ENCODE results near the gene CYS1. TPM values are rescaled to one million over a fixed set of nuclear protein-coding genes. Genes with fewer than 3 reads are reported as not detected.
"Not testable (repeated sequence)": the region's sequence is repeated elsewhere in the genome, so short reads cannot be mapped to it uniquely, and the experiment has no call there.

CYS1 gene
- total and polyA plus RNA-seq, 2 of the 8 experiments (the other 6 are each of a cell fraction or from before 2014, with no cell fraction given) = 0.09 to 0.13 TPM

- H3K27ac ChIP-seq (ENCODE audit: low read depth, low read length); FAIRE-seq; H3K4me3 ChIP-seq (ENCODE audit: extremely low read depth in 1 of 4, insufficient read depth in 2 of 4, low read depth in 3 of 4, low read length in 4 of 4); H2BK12ac ChIP-seq (ENCODE audit: low read depth, low read length); H3K27me3 ChIP-seq (replicated peaks in 1 of 4; ENCODE audit: control insufficient read depth in 3 of 4, extremely low read depth in 1 of 4, insufficient read depth in 3 of 4, low read length in 3 of 4); DNase-seq (ENCODE audit: low read depth in 1 of 2, low spot score in 2 of 2); H3K79me2 ChIP-seq (ENCODE audit: control insufficient read depth in 1 of 2, insufficient read depth in 2 of 2, low read length in 2 of 2); H3K23ac ChIP-seq (ENCODE audit: insufficient read length); H2AK5ac ChIP-seq (ENCODE audit: low read depth, low read length); H3K9me3 ChIP-seq (ENCODE audit: insufficient read depth in 2 of 2, low read depth in 1 of 2, low read length in 1 of 2); H3K18ac ChIP-seq (ENCODE audit: extremely low read depth, low read length); H4K8ac ChIP-seq (ENCODE audit: extremely low read depth, insufficient read depth, low read length); H3K4me1 ChIP-seq (replicated peaks in 1 of 4; ENCODE audit: control insufficient read depth in 3 of 4, insufficient read depth in 4 of 4, low read length in 3 of 4); H3K14ac ChIP-seq (ENCODE audit: insufficient read length); H4K5ac ChIP-seq (ENCODE audit: insufficient read length, low read depth, low read length); H4K91ac ChIP-seq (replicated peaks; ENCODE audit: insufficient read length, low read length); H2AFZ ChIP-seq (ENCODE audit: low read length); H4K20me1 ChIP-seq (replicated peaks in 1 of 2; ENCODE audit: control insufficient read depth in 1 of 2, insufficient read depth in 2 of 2, low read length in 2 of 2); H3K56ac ChIP-seq (replicated peaks; ENCODE audit: insufficient read length, low read depth, low read length); H3K79me1 ChIP-seq (ENCODE audit: low read depth, low read length); H2BK20ac ChIP-seq (ENCODE audit: low read length); H2BK120ac ChIP-seq (replicated peaks; ENCODE audit: low read depth, low read length); H3K9ac ChIP-seq (replicated peaks in 1 of 4; ENCODE audit: extremely low read depth in 1 of 4, low read depth in 3 of 4, low read length in 3 of 4); CTCF ChIA-PET (ENCODE audit: partially characterized antibody); POLR2A ChIA-PET (ENCODE audit: partially characterized antibody); H2BK15ac ChIP-seq (ENCODE audit: low read length); H3K23me2 ChIP-seq (ENCODE audit: low read depth, low read length); H3K4me2 ChIP-seq (ENCODE audit: insufficient read depth in 1 of 2, low read depth in 2 of 2, low read length in 2 of 2); H3K4ac ChIP-seq (replicated peaks; ENCODE audit: insufficient read length, low read depth, low read length); H3K36me3 ChIP-seq (ENCODE audit: control insufficient read depth in 2 of 4, insufficient read depth in 4 of 4, low read length in 3 of 4); H2BK5ac ChIP-seq (ENCODE audit: low read depth, low read length): not testable (repeated sequence)
- WGBS, 2 experiments (ENCODE audit: extremely low coverage in 1 of 2, insufficient coverage in 1 of 2, insufficient read length in 1 of 2, insufficient replicate concordance in 2 of 2, low coverage in 1 of 2, low lambda C conversion rate in 2 of 2, missing lambda C conversion rate in 1 of 2) = 92% methylated on average over 36 of the region's 43 CpGs; no CpG with 5 or more reads in 1 of the 2 experiments
These were observed 66.4 kb downstream of the CYS1 start for GRCh38 chr2:10013651-10014417.

All from H1 (cell line).